Kidney epithelial cell (primary cell): ENCODE data around the gene ABCB8. TPM values are rescaled to one million over a fixed set of nuclear protein-coding genes. Genes with fewer than 3 reads are reported as not detected.

Experiments
- DNase-seq: peaks from one replicate; pipeline ENCODE4 v3.0.0-alpha.2; 2010; ENCODE audit warnings: low read depth
- H3K27me3 ChIP-seq: 2 replicates; pipeline ENCODE4 v1.6.0; 2011; ENCODE audit warnings: low read length; ENCODE audit not compliant: control insufficient read depth, insufficient read depth
- H3K36me3 ChIP-seq: 2 replicates; pipeline ENCODE4 v1.5.1; 2011; ENCODE audit warnings: low read length; ENCODE audit not compliant: control insufficient read depth, insufficient read depth
- H3K4me3 ChIP-seq: 2 replicates; pipeline ENCODE4 v1.5.1; 2011; ENCODE audit warnings: low read depth, mild to moderate bottlenecking, control low read depth, low read length
- CTCF ChIP-seq: IDR thresholded peaks from 2 replicates; pipeline ENCODE4 v1.5.1; 2011; ENCODE audit warnings: mild to moderate bottlenecking, moderate library complexity, low read length, control low read depth, inconsistent platforms; ENCODE audit not compliant: insufficient read depth, poor library complexity, severe bottlenecking
- total RNA-seq: library from RNA; depleted of rRNA; stranded (reverse); fragments of >200 nt; gene quantifications from 2 replicates; pipeline ENCODE4 v1.2.3, GENCODE V29; 2015

ABCB8 gene
- total RNA-seq, 1 donor from 2014 or later: 37.1 TPM

DNA sequence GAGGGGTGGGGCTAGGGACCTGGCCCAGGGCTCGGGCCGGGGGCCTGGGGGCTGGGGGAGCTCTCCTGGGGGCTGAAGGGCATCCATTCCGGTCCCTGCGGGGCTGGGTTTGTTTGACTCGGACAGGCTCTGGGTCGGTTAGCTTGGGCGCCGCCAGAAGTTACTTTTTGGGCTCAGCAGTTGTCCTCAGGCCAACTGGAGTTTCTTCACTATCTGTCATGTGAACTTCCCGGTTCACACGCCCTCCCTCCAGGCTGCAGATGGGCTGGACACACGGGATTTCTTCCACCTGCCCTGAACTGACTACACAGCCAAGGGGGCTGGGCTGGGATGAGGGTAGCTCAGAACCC lies 34.9 kb downstream of the ABCB8 start:
- H3K36me3 ChIP-seq: peaks cover 2% of the 10 kb centered on the region
- H3K27me3 ChIP-seq: no peaks in the 10 kb centered on the region
- no peak for TF ChIP-seq CTCF
- no peak for DNase-seq
- H3K4me3 ChIP-seq: peak overlapping the region; percentile 9

- Histone ChIP-seq H3K27me3 (no peaks in the 10 kb centered on the region), H3K36me3 (peaks cover 2% of the 10 kb centered on the region), H3K4me3 (no peak overlapping the region)
- no peak for TF ChIP-seq CTCF
- no peak for DNase-seq
Observed at GRCh38 chr7:151064454-151064853, 36.2 kb downstream of the ABCB8 start.

GRCh38 chr7:151064993-151065392 lies 36.7 kb downstream of the ABCB8 start:
- H3K4me3 ChIP-seq: no peak overlapping the region

DNA sequence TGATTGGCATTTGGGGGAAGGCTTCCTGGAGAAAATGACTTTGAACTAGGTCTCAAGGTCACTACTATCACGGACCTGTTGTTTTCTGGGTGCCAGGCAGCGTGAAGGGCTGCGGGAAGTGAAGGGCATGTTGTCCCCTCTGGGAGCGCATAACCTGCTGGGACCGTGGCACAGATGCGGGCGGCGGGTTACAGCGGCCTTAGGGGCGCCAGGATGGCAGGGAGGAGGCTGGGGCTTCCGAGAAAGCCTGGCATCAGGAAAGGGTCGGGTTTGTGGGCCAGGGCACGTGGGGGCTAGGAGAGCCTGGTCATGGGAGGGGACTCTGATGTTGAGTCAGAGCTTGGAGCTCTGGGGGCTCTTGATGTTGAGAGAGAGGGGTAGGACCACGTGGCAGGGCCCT lies 37.3 kb downstream of the ABCB8 start:
- no peak overlapping the region for H3K4me3 ChIP-seq
- DNase-seq: no peak
- H3K27me3 ChIP-seq: no peaks in the 10 kb centered on the region
- TF ChIP-seq CTCF: no peak
- peaks cover 4% of the 10 kb centered on the region for H3K36me3 ChIP-seq

More at GRCh38 chr7:151064993-151065392, 36.7 kb downstream of the ABCB8 start:
- TF ChIP-seq CTCF: no peak
- no peak for DNase-seq
- Histone ChIP-seq H3K27me3 (no peaks in the 10 kb centered on the region), H3K36me3 (peaks cover 4% of the 10 kb centered on the region)

GRCh38 chr7:151066273-151066974 lies 38.2 kb downstream of the ABCB8 start:
- Histone ChIP-seq H3K27me3 (no peaks in the 10 kb centered on the region), H3K4me3 (no peak overlapping the region), H3K36me3 (peaks cover 4% of the 10 kb centered on the region)
- no peak for DNase-seq
- no peak for TF ChIP-seq CTCF

DNA sequence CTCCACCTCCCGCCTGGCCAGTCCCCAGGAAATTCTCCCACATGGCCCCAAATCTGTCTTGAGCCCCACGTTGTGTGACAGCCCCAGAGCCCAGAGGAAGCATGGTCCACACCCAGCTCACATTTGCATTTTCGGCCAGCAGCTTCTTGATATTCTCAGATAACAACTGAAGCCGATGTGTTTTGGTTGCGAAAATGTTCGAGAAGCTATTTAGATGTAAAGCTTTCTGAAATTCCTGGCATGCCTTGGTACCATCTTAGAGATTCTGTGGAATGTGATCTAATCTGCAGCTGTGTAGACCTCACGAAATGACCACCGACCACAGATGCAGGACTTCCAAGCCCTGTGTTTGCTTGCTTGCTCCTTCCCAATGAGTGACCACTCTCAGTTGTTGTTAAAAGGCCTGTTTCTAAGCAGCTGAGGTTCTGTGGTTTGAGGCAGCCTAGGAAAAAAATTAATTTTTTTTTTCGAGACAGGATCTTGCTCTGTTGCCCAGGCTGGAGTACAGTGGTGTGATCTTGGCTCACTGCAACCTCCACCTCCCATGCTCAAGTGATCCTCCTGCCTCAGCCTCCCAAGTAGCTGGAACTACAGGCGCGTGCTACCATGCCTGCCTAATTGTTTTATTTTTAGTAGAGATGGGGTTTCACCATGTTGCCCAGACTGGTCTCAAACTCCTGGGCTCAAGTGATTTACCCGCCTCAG lies 40.0 kb downstream of the ABCB8 start:
- no peak for DNase-seq
- H3K4me3 ChIP-seq: no peak overlapping the region
- no peak for TF ChIP-seq CTCF
- H3K27me3 ChIP-seq: no peaks in the 10 kb centered on the region
- H3K36me3 ChIP-seq: peaks cover 4% of the 10 kb centered on the region
